ENCODE measurements around the gene CLVS2. TPM values are rescaled to one million over a fixed set of nuclear protein-coding genes. Genes with fewer than 3 reads are reported as not detected.

The CLVS2 gene
- total RNA-seq, 1 donor from 2014 or later: 1.5 TPM

DNA sequence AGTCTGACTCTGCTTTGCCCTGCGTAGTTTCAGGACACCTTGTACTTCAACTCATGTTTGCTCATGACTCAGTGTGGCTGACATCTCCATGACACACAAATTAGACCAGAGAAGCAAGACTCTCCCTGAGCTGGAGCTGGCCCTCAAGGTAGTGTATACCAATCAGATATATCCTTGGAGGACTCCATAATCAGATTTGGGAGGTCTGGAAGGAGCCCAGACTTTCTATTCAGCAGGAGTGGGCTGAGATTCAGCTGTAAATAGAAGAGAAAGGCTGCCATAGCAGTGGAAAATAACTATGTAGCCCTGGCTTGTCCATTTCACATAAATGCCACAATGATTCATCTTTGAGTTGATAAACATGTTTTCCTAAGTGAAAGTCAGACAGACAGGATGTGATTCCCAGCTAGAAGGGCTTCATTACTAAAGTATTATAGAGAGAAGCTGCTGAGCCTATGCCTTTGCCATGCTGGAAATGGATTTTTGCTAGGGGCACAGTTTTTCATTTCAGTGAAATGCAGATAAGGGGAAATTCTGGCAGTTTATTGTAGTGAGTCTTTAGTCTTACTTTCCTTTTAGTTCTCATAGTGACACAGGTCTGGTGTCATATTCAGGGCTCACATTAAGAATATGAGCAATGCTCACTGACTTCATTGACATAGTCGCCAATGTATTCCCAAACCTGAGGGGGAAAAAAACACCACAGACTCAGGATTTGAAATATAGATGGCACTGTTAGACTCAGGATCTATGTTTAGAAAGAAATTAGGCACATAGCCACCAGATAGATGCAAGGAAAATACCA, 95.3 kb downstream of the CLVS2 start:
- TF ChIP-seq, protein P1, sequence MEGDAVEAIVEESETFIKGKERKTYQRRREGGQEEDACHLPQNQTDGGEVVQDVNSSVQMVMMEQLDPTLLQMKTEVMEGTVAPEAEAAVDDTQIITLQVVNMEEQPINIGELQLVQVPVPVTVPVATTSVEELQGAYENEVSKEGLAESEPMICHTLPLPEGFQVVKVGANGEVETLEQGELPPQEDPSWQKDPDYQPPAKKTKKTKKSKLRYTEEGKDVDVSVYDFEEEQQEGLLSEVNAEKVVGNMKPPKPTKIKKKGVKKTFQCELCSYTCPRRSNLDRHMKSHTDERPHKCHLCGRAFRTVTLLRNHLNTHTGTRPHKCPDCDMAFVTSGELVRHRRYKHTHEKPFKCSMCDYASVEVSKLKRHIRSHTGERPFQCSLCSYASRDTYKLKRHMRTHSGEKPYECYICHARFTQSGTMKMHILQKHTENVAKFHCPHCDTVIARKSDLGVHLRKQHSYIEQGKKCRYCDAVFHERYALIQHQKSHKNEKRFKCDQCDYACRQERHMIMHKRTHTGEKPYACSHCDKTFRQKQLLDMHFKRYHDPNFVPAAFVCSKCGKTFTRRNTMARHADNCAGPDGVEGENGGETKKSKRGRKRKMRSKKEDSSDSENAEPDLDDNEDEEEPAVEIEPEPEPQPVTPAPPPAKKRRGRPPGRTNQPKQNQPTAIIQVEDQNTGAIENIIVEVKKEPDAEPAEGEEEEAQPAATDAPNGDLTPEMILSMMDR (IDR thresholded peaks at IDR 0.05): no peak
- peak in 1 of 2 donors; percentile 57 for TF ChIP-seq POLR2AphosphoS5 (IDR thresholded peaks at IDR 0.05; ENCODE audit: insufficient read depth in 1 of 2, low read depth in 1 of 2)
- no peak overlapping the region for H3K4me3 ChIP-seq
- H3K27me3 ChIP-seq: no peaks in the 10 kb centered on the region
- DNase-seq (ENCODE audit: extremely low spot score in 2 of 2): no peak
- H3K4me1 ChIP-seq: no peaks in the 10 kb centered on the region
- H3K36me3 ChIP-seq: no peaks in the 10 kb centered on the region
- intact Hi-C loops (cut with DNase I): no loop called here
- peak overlapping the region; percentile 31 for H3K27ac ChIP-seq
- H3K9me3 ChIP-seq: no peaks in the 10 kb centered on the region

DNA sequence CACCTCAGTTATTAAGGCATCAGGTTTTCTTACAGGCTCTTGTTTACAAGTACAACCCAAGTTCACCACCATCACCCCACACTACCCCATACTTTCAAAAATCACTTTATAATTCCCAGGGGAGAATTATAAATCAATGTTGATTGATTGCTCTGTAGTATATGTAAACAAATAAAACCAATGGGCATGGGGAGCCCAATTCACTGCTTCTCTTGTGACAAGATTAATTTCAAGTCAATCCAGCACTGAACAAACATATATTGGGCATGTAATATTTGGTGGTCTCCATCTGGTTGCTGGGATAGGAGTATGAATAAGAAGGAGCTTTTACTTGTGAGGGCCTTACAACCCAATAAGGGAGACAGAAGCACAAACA, 95.8 kb downstream of the CLVS2 start:
- peak overlapping the region; percentile 31 for H3K27ac ChIP-seq
- intact Hi-C loops (cut with DNase I): no loop called here
- no peaks in the 10 kb centered on the region for H3K4me1 ChIP-seq
- H3K36me3 ChIP-seq: no peaks in the 10 kb centered on the region
- DNase-seq (ENCODE audit: extremely low spot score in 2 of 2): no peak
- H3K27me3 ChIP-seq: no peaks in the 10 kb centered on the region
- H3K9me3 ChIP-seq: no peaks in the 10 kb centered on the region
- H3K4me3 ChIP-seq: no peak overlapping the region
- TF ChIP-seq, protein P1 (IDR thresholded peaks at IDR 0.05): no peak
- no peak for TF ChIP-seq POLR2A (IDR thresholded peaks at IDR 0.05)
- TF ChIP-seq POLR2AphosphoS5 (IDR thresholded peaks at IDR 0.05; ENCODE audit: insufficient read depth in 1 of 2, low read depth in 1 of 2): no peak

DNA sequence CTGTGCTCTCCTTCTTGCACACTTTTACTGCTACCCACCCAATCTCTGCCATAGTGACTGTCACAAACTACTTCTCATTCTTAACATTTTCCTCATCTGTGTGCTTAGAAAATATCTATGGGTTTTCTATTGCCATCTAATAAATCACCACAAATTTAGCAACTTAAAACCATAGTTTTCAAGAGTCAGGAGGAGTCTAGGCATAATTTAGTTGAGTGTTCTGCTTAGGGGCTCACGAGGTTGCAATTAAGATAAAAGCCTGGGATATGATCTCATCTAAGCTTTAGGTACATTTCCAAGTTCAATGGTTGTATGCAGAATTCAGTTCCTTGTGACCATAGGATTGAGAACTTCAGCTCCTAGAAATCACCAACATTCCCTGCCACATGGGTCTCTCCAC, 98.8 kb downstream of the CLVS2 start:
- intact Hi-C loops (cut with DNase I): no loop called here
- H3K36me3 ChIP-seq: no peaks in the 10 kb centered on the region

DNA sequence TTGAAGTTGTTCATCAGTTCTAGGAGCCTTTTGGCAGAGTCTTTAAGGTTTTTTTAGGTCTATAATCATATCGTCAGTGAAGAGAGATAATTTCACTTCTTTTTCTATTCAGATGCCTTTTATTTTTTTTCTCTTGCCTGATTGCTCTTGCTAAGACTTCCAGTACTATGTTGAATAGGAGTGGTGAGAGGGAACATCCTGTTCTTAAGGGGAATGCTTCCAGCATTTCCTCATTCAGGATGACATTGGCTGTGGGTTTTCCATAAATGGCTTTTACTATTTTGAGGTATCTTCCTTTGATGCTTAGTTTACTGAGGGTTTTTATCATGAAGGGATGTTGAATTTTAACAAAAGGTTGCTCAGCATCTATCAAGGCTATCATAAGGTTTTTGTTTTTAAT, 109.5 kb downstream of the CLVS2 start:
- intact Hi-C loops (cut with DNase I): no loop called here
- DNase-seq (ENCODE audit: extremely low spot score in 2 of 2): no peak
- H3K9me3 ChIP-seq: no peaks in the 10 kb centered on the region
- H3K27ac ChIP-seq: no peak overlapping the region
- H3K4me3 ChIP-seq: no peak overlapping the region
- H3K36me3 ChIP-seq: no peaks in the 10 kb centered on the region
- TF ChIP-seq POLR2A (IDR thresholded peaks at IDR 0.05) (no peak), POLR2AphosphoS5 (IDR thresholded peaks at IDR 0.05; ENCODE audit: insufficient read depth in 1 of 2, low read depth in 1 of 2) (peak in 1 of 2 donors; percentile 62)
- TF ChIP-seq, protein P1 (IDR thresholded peaks at IDR 0.05): no peak
- H3K27me3 ChIP-seq: no peaks in the 10 kb centered on the region
- no peaks in the 10 kb centered on the region for H3K4me1 ChIP-seq

More for the DNA sequence above, 98.8 kb downstream of the CLVS2 start:
- Histone ChIP-seq H3K4me3 (no peak overlapping the region), H3K9me3 (no peaks in the 10 kb centered on the region), H3K27me3 (no peaks in the 10 kb centered on the region), H3K27ac (no peak overlapping the region), H3K4me1 (no peaks in the 10 kb centered on the region)
- TF ChIP-seq POLR2A (IDR thresholded peaks at IDR 0.05) (no peak), POLR2AphosphoS5 (IDR thresholded peaks at IDR 0.05; ENCODE audit: insufficient read depth in 1 of 2, low read depth in 1 of 2) (no peak)
- TF ChIP-seq, protein P1 (IDR thresholded peaks at IDR 0.05): no peak
- DNase-seq (ENCODE audit: extremely low spot score in 2 of 2): no peak

DNA sequence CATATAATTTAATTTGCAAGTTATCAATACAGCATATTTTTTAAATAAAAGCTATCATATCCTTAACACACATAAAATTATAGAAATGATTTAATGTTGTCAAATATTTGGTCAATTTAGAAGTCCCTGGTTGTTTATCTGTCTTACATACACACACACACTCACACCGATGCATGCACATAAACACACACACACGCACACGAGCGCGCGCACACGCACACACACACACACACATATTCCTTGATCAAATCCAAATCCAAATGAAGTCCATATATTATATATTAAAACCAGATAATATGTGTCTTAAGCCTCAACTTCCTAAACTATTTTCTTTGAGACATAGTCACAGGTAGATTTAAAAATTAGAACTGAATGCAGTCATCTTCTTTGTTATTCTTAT, 120.3 kb downstream of the CLVS2 start:
- TF ChIP-seq, protein P1 (IDR thresholded peaks at IDR 0.05): no peak
- TF ChIP-seq POLR2A (IDR thresholded peaks at IDR 0.05): no peak
- TF ChIP-seq POLR2AphosphoS5 (IDR thresholded peaks at IDR 0.05; ENCODE audit: insufficient read depth in 1 of 2, low read depth in 1 of 2): no peak
- H3K9me3 ChIP-seq: no peaks in the 10 kb centered on the region
- no peaks in the 10 kb centered on the region for H3K36me3 ChIP-seq
- no peak for DNase-seq (ENCODE audit: extremely low spot score in 2 of 2)
- H3K27ac ChIP-seq: no peak overlapping the region
- intact Hi-C loops (cut with DNase I): no loop called here
- H3K4me1 ChIP-seq: no peaks in the 10 kb centered on the region
- H3K27me3 ChIP-seq: no peaks in the 10 kb centered on the region
- no peak overlapping the region for H3K4me3 ChIP-seq
